Islet of Langerhans (tissue), 1 donor: ENCODE measurements around the gene TOP3B.

Experiments
- FAIRE-seq: peaks from one replicate; lab custom pipeline; 2011; peaks lifted over from hg19 to GRCh38; lab: Jason Lieb, UNC

TOP3B gene

GRCh38 chr22:21961886-21962654 lies 20.5 kb downstream of the TOP3B start:
- FAIRE-seq: no peak

DNA sequence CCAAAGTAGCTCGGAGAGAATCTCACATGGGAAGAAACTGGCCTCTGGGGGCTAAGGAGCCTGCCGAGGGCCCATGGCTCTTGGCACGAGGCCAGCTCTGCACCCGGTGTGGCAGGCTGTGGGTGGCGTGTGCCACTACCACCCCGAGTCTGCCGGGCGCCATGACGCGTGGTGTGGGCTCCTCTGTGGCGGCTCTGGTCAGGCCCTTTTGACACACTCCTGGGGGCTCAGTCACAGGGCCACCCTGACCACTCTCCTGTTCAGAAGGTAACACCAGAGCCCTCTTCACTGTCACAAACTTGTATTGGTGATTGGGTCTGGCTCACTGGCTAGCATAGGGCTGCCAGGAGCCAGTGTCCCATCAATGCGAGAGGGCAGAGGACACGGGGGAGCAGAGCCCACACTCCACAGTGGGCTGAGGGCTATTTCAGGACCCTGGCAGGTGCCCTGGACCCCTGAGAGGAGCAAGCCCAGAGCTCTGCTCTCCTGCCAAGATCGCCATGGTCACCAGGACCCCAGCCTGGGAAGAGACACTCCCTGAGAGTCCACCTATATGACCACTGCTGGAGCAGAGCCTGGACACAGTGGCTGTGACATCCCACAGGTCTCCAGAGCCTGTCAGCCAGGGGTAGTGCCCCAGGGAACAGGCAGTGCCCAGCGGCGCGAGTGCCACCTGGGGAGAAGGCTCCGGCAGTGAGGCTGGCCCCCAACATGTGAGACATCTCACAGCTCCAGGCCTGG lies 21.3 kb downstream of the TOP3B start:
- no peak for FAIRE-seq

DNA sequence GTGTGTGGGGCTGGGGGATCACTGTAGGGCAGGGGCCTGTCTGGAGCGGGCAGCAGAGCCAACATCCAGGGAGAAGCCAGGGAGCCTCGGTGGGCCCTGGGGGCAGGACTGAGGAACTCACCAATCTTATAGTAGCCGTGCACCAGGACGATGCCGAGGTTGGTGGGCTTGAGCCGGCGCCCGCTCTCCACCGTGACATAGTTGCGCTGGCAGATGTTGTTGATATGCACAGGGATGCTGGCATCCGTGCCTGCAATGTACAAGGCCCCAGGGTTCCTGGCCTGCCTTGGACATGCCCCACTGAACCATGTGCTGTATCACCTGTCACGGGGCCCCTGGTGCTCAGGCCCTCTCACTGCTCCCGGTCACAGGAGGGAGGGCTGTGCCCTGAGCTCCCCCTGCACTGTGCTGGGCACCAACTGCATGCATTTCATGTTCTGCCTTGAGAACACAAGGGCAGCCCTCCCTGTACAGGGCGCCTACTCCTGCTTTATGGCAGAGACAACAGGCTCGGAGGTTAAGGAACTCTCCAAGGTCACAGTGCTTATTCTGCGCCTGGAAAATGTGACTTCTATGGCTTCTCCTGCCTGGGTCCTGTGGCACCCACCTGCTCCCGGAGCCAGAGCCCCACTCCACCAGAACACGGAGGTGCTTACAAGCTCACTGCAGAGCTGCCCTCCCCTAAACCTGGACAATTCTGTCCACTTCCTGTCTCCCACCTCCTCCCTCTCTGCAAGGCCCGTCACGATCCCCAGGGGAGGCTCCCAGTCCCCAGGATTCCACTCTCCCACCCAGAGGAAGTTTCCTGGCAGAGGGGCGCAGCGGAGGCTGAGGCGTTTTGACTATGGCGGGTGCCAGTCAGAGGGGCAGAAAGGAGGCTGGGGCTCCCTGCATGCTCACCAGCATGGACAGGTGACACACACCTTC lies 22.1 kb downstream of the TOP3B start:
- no peak for FAIRE-seq

DNA sequence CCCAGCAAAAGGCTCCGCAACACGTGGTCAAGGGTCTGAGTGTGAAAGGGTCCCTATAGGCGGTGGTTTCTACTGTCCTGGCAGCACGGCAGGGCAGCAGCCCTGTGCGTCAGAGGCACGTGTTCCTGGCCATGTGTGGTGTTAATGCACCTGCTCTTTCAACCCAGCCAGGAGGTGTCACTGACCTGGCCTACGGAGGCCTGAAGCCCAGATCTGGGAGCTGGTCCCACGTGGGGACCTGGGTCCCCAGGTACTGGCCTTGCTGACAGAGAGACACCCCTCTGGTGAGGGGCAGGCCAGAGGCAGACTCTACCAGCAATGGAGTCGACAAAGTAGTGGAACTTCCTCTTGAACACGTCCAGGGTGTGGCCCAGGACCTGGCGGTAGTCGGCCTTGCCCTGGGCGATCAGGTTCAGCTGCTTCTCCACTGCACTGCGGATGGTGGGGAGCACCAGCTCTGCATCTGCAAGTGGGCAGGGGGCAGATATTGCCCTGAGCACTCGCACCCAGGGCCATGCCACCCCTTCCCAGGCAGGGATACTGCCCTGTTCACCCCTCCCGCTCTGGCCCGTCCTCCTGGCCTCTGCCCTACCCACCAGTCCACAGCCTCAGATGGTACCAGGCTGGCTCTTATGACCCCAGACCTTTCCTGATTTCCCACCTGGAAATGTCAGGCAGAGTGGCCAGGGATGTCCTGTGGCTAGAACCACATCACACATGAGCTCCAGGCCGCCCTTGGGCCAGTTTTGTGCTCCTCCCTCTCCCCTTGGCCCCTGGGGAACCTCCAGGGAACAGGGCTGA lies 23.1 kb downstream of the TOP3B start:
- FAIRE-seq: no peak

DNA sequence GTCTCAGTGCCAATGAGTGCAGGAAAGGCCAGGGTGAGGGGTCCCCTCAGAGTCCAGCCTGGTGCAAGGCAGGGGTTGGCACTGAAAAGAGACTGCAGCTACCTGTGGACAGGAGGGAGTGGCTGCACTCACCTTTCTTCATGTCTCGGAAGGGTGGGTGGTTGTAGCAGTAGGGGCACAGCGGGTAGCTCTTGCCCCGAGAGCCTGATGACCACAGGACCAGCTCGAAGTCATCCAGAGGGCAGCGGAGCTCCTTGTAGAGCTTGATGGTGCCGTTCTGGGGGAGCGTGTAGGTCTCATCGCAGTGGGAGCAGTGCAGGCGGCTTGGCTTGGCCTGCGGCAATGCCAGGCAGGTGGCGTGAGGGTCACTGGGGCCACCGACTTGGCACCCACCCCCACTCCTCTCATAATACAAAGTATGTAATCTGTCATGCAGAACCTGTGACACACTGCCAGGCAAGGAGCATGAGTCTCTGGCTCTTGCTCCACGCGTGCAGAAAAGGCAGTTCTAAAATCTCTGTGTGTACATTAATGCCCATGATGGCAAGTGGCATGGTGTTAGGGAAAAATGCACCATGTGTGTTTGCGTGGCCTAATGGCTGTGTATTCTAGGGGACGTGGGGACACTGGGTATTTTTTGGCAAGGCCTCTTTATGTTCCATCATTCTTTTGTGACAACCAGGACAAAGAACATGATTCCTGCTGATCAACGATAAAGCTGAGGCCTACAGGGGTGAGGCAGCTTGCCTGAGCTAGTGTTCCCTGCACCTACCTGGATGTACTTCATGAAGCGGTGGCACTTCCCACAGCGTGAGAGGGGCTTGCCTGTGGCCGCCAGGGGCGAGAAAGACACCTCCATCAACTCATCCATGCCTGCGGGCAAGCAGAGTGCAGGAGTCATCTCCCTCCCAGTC lies 24.0 kb downstream of the TOP3B start:
- FAIRE-seq: no peak

DNA sequence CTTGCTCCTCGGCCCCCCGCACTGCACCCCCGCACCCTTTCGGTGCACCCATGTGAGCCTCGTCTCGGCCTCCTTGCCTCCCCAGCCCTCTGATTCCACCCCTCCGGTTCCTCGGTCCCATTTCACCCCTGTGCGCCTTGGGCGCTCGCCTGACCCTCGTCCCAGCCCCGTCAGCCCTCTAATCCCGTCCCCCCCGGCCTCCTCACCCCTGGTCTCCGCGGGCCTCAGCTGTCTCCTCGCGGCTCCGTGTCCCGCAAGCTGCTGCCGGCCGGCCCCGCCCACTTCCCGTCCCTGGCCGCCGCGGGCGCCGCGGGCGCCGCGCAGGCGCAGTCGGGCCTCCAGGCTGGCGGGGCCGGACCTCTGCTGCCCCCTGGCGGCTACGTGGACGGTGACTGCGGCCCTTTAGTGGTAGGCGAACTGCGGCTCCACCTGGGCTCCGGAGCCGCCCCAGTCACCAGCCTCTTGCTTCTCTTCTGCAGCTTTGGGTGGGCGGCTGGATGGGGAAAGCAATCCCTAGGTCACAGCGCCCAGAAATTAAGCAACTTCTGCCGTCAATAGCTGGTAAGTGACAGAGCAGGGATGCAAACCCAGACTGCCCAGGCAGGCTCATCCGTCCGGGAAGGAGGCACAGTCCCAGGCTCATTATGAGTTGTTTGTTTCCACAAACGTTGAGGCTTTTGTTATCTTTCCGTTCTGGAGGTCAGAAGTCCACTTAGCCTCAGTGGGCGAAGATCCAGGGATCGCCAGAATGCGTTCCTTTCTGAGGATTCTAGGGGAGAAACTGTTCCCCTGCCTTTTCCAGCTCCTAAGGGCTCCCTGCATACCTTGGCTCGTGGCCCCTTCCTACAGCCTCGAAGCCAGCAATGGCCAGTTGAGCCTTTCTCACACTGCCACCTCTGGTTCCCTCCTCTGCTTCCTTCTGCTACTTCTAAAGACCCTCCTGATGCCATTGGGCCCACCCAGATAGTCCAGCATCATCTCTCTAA lies 29.7 kb downstream of the TOP3B start, which contains the start of gene PPM1F:
PPM1F (minus strand) TSS at position 263 of the 986 bp plus-strand sequence. CDS start 6,800 bp downstream, outside the sequence.
- FAIRE-seq: no peak

GRCh38 chr22:21951931-21952465 lies 30.6 kb downstream of the TOP3B start:
- no peak for FAIRE-seq

DNA sequence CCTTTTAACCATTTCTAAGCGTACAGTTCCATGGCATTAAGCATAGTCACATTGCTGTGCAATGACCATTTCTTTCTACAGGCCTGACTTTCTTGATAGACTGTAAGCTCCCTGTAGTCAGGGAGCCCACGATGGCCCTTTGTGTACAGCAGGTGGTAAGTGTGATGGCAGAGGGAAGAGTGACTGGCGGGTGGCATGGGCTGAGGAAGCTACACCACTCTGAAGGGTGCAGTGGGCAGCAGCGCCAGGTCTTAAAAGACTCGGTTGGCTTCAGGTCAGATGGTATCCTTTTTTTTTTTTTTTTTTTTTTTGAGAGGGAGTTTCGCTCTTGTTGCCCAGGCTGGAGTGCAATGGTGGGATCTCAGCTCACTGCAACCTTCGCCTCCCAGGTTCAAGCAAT lies 31.5 kb downstream of the TOP3B start:
- no peak for FAIRE-seq

DNA sequence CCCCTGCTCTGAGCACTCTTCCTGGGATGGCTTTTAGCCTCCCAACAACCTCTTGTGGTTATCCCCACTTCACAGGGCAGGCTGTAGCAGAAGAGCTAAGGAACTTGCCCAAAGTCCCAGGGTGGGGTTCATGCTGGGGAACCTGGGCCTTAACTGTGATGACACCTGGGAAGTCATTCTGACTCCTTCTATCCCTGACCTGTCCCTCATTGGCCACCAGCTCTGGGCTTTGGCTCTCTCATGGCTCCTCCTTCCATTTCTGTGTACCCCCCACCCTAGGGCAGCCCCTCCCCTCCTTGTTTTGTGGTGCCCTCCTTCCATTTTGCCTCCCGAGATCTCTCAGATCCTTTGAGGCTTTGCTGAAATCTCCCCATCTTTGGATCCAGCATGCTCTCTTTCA lies 32.6 kb downstream of the TOP3B start:
- no peak for FAIRE-seq

- no peak for FAIRE-seq
Measured at GRCh38 chr22:21949569-21949918, 33.0 kb downstream of the TOP3B start.

DNA sequence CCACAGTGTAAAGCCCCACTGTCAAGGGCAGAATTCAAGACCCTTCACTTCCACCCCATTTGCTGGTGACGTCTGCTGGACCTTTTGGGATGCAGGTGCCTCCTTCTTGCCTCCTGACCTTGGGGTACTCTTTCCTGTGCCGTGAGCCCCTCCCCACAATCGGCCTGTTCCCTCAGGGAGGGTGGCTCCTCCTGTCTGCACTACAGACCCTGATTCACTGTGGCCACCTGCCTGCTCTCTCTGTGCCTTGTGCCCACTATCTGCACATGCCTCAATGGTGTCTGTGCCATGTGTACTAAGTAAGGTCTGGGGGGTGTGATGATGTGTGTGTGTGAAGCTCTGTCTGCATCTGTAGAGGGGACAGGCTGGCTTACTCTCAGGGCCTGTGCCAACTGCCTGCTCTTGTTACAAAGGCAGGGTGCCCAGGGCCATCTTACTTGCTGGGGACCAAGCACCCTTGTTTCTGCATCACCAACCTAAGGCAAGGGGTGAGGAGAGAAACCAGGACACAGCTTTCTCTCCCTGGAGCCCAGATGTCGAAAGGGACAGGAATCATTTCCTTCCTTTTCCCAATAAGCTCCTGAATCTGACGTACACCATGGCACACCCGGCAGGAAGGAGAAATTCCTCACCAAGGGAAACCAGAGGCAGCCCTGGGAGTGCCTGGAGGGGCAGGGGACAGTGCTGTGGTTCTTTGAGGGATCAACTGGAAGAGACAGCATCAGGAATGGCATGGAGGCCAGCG lies 33.6 kb downstream of the TOP3B start:
- FAIRE-seq: no peak

GRCh38 chr22:21948390-21948789 lies 34.2 kb downstream of the TOP3B start:
- FAIRE-seq: no peak

DNA sequence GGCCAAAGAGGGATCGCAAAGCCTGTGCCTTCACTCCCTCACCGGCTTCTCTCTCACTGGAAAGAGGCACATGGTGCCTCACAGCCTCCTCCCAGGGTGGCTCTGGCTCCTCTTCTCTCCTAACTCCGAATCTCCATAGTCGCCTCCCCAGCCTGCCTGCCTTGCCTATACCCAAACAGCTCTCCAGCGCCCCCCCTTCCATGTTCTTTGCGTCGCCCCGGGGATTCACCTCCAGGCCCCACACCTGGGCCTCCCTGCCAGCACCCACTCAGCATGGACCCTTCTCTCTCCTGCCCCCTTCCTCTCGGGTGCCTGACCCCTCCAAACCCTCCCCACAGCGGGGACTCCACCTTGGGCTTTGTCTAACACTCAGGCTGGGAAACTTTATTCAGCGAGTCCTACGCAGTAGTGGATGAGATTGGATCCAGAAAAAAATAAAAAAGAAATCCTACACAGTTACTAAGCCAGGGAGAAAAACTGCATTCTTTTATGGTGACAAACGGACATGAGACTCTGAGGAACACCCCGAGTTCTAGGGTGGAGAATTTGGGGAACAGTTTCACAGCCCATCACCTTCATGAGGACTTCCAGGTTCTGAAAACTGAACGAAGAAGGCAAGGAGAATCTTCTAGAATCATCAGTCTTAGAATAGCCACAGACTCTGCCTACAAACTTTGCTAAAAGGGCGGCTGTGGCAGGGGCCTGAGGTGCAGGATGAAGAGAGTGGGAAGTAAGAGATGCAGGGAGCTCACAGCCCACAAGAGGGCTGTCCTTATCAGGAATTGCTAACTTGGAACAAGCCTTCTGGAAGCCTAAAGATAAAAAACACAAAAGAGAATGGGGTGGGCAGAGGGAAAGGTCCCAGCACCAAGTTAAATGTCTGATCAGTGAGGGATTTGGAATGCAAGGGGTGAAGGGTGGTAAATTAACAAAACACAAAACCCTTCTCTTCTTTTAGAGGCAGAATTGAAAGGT lies 35.3 kb downstream of the TOP3B start:
- FAIRE-seq: no peak

- no peak for FAIRE-seq
Measured at GRCh38 chr22:21946262-21946925, 36.2 kb downstream of the TOP3B start.

DNA sequence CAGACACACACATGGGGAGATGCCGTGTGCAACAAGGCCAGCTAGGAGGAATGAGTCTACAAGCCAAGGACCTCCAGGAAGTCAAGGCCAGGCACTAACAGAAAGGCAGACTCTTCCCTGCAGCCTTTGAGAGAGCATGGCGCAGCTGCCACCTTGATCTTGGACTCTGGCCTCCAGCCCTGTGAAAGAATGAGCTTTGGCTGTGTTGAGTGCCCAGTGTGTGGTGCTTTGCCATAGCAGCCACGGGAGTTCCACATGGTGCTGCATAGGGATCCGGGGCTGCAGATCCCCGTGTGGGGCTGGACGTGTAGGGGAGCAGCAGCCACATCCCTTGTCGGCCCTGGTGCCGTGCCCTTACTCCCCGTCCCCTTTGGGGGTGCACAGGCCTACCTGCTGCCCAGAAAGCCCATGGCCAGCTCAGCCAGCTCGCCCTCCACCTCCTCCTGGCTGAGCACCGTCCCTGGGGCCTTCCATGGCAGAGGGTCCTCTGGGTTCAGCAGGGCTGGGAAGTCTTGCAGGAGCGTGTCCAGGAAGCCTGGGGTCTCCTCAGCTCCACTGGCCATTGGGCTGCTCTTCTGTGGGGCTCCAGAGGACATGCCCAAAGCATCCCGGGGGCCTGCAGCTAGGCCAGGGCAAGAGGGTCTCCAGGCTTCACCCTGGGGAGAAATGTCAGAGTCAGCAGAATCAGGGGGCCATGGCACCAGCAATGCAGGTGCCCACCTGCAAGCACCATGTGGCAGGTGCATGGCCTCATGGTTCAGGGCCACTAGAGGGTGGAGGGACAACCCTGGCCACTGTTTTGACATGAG lies 36.9 kb downstream of the TOP3B start:
- FAIRE-seq: no peak

DNA sequence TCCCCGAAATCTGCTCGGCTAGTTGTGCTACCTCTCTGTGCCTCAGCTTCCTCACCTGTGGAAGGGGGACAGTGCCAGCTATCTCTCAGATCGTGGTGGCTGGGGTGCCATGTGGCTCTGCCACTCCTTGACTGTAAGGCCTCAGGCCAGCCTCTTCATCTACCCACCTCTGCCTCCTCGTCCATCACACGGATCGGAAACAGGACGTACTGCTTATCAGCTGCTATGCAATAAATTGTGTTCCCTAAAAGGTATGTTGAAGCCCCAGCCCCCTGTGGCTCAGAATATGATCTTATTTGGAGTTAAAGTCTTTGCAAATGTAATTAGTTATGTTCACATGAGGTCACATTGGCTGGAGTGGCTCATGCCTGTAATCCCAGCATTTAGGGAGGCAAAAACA lies 37.7 kb downstream of the TOP3B start:
- no peak for FAIRE-seq
